IPS-NIHi7 (cell line): Measurements from ENCODE around the gene PITPNC1.
"Not testable (repeated sequence)": the region's sequence is repeated elsewhere in the genome, so short reads cannot be mapped to it uniquely, and the experiment has no call there.

Experiments used
- DNase-seq: peaks from one replicate; pipeline ENCODE4 v3.0.0; 2012; ENCODE audit warnings: mixed read lengths; ENCODE audit errors: extremely low spot score

The PITPNC1 gene

GRCh38 chr17:67401106-67401505 lies 24.0 kb downstream of the PITPNC1 start:
- DNase-seq: no peak

GRCh38 chr17:67401598-67402504 lies 24.8 kb downstream of the PITPNC1 start:
- DNase-seq: no peak

- no peak for DNase-seq
These were observed 26.0 kb downstream of the PITPNC1 start for GRCh38 chr17:67403065-67403464.

- no peak for DNase-seq
These were observed 26.4 kb downstream of the PITPNC1 start for GRCh38 chr17:67403483-67403882.

GRCh38 chr17:67408455-67408830 lies 31.4 kb downstream of the PITPNC1 start:
- not testable (repeated sequence) for DNase-seq

- no peak for DNase-seq
These were observed 34.3 kb downstream of the PITPNC1 start for GRCh38 chr17:67411397-67411796.

GRCh38 chr17:67412032-67412431 lies 35.0 kb downstream of the PITPNC1 start:
- no peak for DNase-seq

- DNase-seq: no peak
These were observed 35.9 kb downstream of the PITPNC1 start for GRCh38 chr17:67412941-67413340.

- DNase-seq: no peak
These were observed 36.3 kb downstream of the PITPNC1 start for GRCh38 chr17:67413388-67413787.

GRCh38 chr17:67414130-67414529 lies 37.0 kb downstream of the PITPNC1 start:
- DNase-seq: no peak

GRCh38 chr17:67414559-67414958 lies 37.5 kb downstream of the PITPNC1 start:
- DNase-seq: no peak

GRCh38 chr17:67415291-67415690 lies 38.2 kb downstream of the PITPNC1 start:
- no peak for DNase-seq

GRCh38 chr17:67417507-67417906 lies 40.4 kb downstream of the PITPNC1 start:
- no peak for DNase-seq

- no peak for DNase-seq
These were observed 43.9 kb downstream of the PITPNC1 start for GRCh38 chr17:67420994-67421393.

GRCh38 chr17:67421869-67422273 lies 44.8 kb downstream of the PITPNC1 start:
- DNase-seq: no peak

- not testable (repeated sequence) for DNase-seq
These were observed 45.2 kb downstream of the PITPNC1 start for GRCh38 chr17:67422296-67422695.

GRCh38 chr17:67422897-67423296 lies 45.8 kb downstream of the PITPNC1 start:
- no peak for DNase-seq

- no peak for DNase-seq
These were observed 48.6 kb downstream of the PITPNC1 start for GRCh38 chr17:67425571-67426160.

- DNase-seq: no peak
These were observed 50.3 kb downstream of the PITPNC1 start for GRCh38 chr17:67427424-67427823.

- DNase-seq: not testable (repeated sequence)
These were observed 53.4 kb downstream of the PITPNC1 start for GRCh38 chr17:67430515-67430914.

GRCh38 chr17:67431249-67432015 lies 54.4 kb downstream of the PITPNC1 start:
- DNase-seq: no peak

- DNase-seq: no peak
These were observed 56.3 kb downstream of the PITPNC1 start for GRCh38 chr17:67433248-67433924.
